HG02870 (cell line): Measurements from ENCODE around the gene KLF11.
"Not testable (repeated sequence)": the region's sequence is repeated elsewhere in the genome, so short reads cannot be mapped to it uniquely, and the experiment has no call there.

Experiments
- ATAC-seq: cut with Tn5 transposase; IDR thresholded peaks from one replicate; pipeline ENCODE4 v1.9.1; 2021; ENCODE audit warnings: mild to moderate bottlenecking, moderate library complexity; ENCODE audit not compliant: unreplicated experiment

The KLF11 gene

DNA sequence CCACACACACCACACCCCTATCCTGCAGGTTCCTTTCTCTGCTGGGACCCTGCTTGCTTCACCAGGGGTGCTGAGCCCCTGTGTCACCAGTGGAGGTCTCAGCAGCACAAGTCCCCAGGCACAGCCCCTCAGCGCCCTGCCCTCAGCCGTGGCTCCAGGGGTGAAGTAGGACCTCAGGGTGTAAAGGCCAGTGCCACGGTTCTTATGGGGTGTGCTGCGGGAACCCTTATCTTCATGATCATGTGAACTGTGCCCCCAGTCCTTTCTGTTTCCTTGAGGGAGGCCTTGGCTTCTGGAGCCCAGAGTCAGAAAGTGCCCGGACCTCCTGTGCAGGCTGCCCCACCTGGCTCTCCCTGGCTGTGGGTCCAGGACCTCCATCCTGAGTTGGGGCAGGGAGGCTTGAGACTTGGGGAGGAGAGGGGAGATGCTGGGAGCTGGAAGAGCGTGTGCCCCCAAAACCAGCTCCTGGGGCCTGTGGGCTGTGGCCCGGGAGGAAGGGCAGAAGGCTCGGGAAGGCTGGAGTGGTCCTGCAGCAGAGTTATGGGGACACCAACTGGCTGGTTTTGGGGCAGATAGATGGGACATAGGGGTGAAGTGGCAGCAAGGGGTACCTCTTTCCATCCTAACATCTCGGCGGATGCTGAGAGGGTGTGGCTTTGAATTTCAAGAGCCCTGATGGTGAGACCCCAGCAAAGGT lies 20.2 kb upstream of the KLF11 start:
- ATAC-seq: no peak

DNA sequence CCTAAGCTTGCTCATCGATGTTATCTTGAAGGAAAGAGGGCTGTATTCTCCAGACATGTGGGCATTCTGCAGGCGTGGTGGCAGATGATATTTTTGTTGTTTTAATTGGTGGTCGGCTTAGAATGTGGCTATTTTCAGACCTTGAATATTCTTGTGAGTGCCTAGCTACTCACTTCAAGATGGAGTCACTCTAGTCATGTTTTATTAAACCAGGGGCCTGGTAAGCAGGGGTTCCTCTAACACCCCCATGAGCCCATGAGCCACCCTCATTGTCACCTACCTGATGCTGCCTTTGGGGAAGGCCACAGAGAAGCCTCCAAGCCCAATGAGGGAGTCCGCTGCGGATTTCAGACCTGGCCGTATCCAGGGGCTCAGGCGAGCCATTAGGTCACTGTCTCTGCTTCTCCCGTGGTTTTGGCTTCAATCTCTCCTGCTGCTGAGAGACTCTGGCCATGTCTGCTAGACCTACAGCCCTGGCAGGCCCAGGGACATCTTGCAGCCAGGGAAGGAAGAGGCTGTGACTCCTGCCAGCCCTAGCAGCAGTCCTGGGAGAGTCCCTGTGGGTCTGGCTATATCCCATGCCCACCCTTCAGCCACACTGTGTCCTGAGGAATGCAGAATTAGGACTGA lies 16.3 kb upstream of the KLF11 start:
- no peak for ATAC-seq

DNA sequence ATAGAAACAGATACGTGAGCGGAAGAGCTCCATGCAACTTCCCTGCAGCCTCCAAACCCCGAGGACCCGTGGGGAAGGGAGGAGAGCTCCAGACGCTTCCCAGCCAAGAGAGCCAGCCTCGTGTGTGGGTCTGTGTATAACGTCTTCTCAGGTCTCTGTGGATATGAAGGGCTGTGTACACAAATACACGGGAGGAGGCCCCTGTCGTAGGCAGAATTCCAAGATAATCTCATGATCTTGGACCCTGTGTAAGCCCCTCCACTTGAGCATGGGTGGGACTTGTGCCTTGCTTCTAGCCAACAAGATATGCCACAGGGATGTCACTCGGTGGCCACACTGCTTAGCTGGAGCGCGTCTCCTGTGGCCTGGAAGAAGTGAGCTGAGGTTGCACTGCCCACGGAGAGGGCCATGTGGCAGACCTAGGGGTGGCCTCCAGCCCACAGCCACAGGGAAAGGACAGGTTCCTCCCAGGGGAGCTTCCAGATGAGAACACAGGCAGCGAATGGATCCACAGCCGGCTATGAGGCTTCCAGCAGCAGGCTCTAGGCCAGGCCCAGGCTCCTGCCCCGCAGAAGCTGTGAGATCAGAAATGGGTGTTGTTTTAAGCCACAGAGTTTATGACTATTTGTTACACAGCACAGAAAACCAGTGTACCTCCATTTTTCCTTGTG lies 15.6 kb upstream of the KLF11 start:
- no peak for ATAC-seq

DNA sequence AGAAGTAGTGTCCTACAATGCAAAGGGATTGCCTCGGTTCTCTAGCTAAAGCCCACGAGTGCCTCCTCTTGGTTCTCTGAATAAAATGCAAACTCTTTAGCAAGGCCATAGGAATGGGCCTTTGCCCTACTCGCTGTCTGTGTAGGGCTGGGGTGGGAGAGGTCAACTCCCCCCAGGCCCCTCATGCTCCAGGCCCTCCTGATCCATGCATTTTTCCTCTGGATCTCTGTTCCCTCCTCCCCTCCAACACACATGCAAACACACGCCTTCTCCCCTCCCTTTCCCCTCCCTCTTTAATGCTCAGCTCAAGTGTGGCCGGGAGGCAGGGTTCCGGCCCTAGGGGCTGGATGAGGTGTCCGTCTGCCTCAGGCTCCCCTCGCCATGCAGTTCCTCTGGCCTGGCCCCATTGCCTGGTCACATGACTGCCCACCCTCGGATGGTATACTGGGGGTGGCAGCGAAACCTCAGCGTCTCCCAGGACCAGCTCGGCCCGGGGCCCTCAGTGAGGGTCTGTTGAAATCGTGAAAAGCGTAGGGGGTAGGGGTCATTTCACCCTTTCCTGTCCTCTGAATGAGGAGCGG lies 14.9 kb upstream of the KLF11 start:
- no peak for ATAC-seq

GRCh38 chr2:10028988-10029874 lies 14.1 kb upstream of the KLF11 start:
- ATAC-seq: no peak

- ATAC-seq: no peak
Measured at GRCh38 chr2:10029875-10030223, 13.5 kb upstream of the KLF11 start.

DNA sequence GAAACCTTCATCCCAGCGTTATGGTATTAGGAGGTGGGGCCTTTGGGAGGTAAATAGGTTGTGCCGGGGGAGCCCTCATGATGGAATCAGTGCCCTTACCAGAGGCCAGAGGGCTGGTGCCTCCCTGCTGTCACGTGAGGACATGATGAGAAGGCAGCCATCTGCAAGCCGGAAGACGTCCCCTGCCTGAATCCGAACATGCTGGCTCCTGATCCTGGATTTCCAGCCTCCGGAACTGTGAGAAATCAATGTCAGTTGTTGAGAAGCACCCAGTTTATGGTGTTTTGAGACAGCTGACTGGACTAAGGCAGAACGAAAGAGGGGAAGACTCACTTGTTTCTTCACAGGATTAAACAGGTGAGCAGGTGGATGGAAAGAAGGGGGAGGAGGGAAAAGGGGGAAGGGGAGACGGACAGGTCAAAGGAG lies 13.0 kb upstream of the KLF11 start:
- ATAC-seq: no peak

DNA sequence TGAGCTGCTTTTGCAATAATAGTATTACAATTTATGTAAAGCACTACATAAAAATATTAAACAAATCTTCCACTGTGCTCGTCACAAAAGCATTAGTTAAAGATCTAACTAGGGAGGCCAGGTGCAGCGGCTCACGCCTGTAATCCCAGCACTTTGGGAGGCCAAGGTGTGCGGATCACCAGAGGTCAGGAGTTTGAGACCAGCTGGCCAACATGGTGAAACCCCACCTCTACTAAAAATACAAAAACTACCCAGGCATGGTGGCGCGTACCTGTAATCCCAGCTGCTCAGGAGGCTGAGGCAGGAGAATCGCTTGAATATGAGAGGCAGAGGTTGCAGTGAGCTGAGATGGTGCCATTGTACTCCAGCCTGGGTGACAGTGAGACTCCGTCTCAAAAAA lies 12.6 kb upstream of the KLF11 start:
- not testable (repeated sequence) for ATAC-seq

GRCh38 chr2:10031886-10032745 lies 11.2 kb upstream of the KLF11 start:
- ATAC-seq: no peak

- ATAC-seq: no peak
Measured at GRCh38 chr2:10032746-10033105, 10.6 kb upstream of the KLF11 start.

DNA sequence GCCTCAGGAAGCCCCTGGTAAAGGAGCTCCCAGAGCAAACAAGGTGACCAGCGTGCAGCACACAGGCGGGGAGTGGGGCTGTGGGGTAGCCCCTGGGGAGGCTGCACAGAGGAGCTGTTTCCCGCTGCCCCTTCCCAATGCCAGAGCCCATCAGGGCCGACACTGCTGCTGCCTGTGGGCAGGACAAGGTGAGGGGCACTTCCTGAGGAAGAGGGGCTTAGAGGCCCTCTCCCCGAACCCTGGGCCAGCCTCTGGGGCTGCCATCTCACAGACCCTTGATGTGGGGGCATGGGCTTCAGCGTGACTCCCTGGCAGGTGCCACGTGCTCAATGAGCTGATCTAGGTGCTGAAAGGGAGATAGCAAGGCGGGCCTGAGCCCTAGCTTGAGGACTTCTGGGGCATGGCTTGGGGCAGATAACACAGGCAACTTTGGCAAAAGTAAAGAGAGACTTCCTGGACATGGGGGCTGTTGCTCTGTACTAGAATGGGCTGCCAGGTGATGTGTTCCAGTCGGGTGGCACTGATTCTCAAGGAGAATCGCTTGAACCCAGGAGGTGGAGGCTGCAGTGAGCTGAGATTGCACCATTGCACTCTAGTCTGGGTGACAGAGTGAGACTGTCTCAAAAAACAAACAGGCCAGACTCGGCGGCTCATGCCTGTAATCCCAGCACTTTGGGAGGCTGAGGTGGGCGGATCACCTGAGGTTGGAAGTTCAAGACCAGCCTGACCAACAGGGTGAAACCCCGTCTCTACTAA lies 9.9 kb upstream of the KLF11 start:
- ATAC-seq: no peak

GRCh38 chr2:10034333-10035052 lies 8.9 kb upstream of the KLF11 start:
- ATAC-seq: no peak

DNA sequence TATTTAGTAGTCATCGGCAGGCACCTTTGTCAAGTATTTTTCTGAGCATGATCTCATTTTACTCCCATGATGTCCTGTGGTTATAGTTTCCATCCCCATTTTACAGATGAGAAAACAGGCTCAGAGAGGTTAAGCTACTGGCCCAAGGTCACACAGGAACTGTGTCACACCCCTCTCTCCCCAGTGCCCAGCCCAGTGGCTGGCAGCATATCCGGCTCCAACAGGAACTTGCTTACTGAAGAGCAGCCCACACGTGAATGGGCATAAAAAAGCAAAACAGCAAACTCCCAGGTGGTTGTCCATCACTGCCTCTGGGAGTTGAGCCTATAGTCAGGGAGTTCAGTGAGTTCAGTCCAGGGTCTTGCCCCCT lies 8.3 kb upstream of the KLF11 start:
- no peak for ATAC-seq

GRCh38 chr2:10035633-10036032 lies 7.7 kb upstream of the KLF11 start:
- no peak for ATAC-seq

GRCh38 chr2:10036095-10036884 lies 7.1 kb upstream of the KLF11 start:
- no peak for ATAC-seq

GRCh38 chr2:10038123-10038522 lies 5.2 kb upstream of the KLF11 start:
- no peak for ATAC-seq

GRCh38 chr2:10038716-10039115 lies 4.6 kb upstream of the KLF11 start:
- ATAC-seq: no peak
